ENCODE results near the gene POLR1H. TPM values are rescaled to one million over a fixed set of nuclear protein-coding genes. Genes with fewer than 3 reads are reported as not detected.

Gene POLR1H
- total and polyA plus RNA-seq, 3 donors from 2014 or later = 29.4 to 56.8 (median 33.7) TPM

- 43 to 61% methylated on average over 1 of the region's 1 CpG for WGBS, 2 donors
- no peak for DNase-seq
- intact Hi-C loops (cut with DNase I; ENCODE audit: low total_unique reads) = no loop called here
- H3K4me3 ChIP-seq = no peak overlapping the region
- no peak for TF ChIP-seq POLR2A (IDR thresholded peaks at IDR 0.05)
- no peak for TF ChIP-seq CTCF (IDR thresholded peaks at IDR 0.05)
- no peaks in the 10 kb centered on the region for H3K9me3 ChIP-seq
- no peaks in the 10 kb centered on the region for H3K36me3 ChIP-seq (ENCODE audit: low read depth, missing control alignments)
- H3K27ac ChIP-seq = no peak overlapping the region
- H3K4me1 ChIP-seq = no peaks in the 10 kb centered on the region
- H3K27me3 ChIP-seq = no peaks in the 10 kb centered on the region
These were observed 18.2 kb upstream of the POLR1H start for GRCh38 chr6:30042914-30043313.

- 88 to 95% methylated on average over 2 of the region's 2 CpGs for whole genome bisulfite sequencing, 2 donors
These were observed 17.3 kb upstream of the POLR1H start for GRCh38 chr6:30043744-30044143.

GRCh38 chr6:30044630-30045029, 16.4 kb upstream of the POLR1H start:
- DNase-seq = no peak
- WGBS, 2 donors = 74 to 87% methylated on average over 2 of the region's 2 CpGs
- intact Hi-C loops (cut with DNase I; ENCODE audit: low total_unique reads) = no loop called here
- Histone ChIP-seq H3K27ac (no peak overlapping the region), H3K9me3 (no peaks in the 10 kb centered on the region), H3K4me1 (no peaks in the 10 kb centered on the region), H3K27me3 (no peaks in the 10 kb centered on the region), H3K36me3 (ENCODE audit: low read depth, missing control alignments) (no peaks in the 10 kb centered on the region), H3K4me3 (no peak overlapping the region)
- TF ChIP-seq POLR2A (IDR thresholded peaks at IDR 0.05) = no peak
- TF ChIP-seq CTCF (IDR thresholded peaks at IDR 0.05) = no peak

More at GRCh38 chr6:30043744-30044143, 17.3 kb upstream of the POLR1H start:
- DNase-seq = no peak
- H3K36me3 ChIP-seq (ENCODE audit: low read depth, missing control alignments) = no peaks in the 10 kb centered on the region
- no peak overlapping the region for H3K4me3 ChIP-seq
- no peak overlapping the region for H3K27ac ChIP-seq
- no peaks in the 10 kb centered on the region for H3K9me3 ChIP-seq
- H3K27me3 ChIP-seq = no peaks in the 10 kb centered on the region
- no peaks in the 10 kb centered on the region for H3K4me1 ChIP-seq
- no peak for TF ChIP-seq CTCF (IDR thresholded peaks at IDR 0.05)
- TF ChIP-seq POLR2A (IDR thresholded peaks at IDR 0.05) = no peak
- intact Hi-C loops (cut with DNase I; ENCODE audit: low total_unique reads) = no loop called here

- TF ChIP-seq POLR2A (IDR thresholded peaks at IDR 0.05) (no peak), CTCF (IDR thresholded peaks at IDR 0.05) (no peak)
- Histone ChIP-seq H3K4me1 (no peaks in the 10 kb centered on the region), H3K36me3 (ENCODE audit: low read depth, missing control alignments) (no peaks in the 10 kb centered on the region), H3K9me3 (no peaks in the 10 kb centered on the region), H3K27ac (no peak overlapping the region), H3K27me3 (no peaks in the 10 kb centered on the region), H3K4me3 (no peak overlapping the region)
- intact Hi-C loops (cut with DNase I; ENCODE audit: low total_unique reads) = no loop called here
- no peak for DNase-seq
- 80 to 84% methylated on average over 2 of the region's 2 CpGs for WGBS, 2 donors
These were observed 13.8 kb upstream of the POLR1H start for GRCh38 chr6:30047220-30047619.

GRCh38 chr6:30053682-30054081, 7.4 kb upstream of the POLR1H start:
- no peak for DNase-seq
- Histone ChIP-seq H3K4me3 (no peak overlapping the region), H3K36me3 (ENCODE audit: low read depth, missing control alignments) (no peaks in the 10 kb centered on the region), H3K27me3 (no peaks in the 10 kb centered on the region), H3K4me1 (no peaks in the 10 kb centered on the region), H3K27ac (no peak overlapping the region), H3K9me3 (no peaks in the 10 kb centered on the region)
- WGBS, 2 donors = 86 to 90% methylated on average over 3 of the region's 3 CpGs
- intact Hi-C loops (cut with DNase I; ENCODE audit: low total_unique reads) = no loop called here
- TF ChIP-seq CTCF (IDR thresholded peaks at IDR 0.05) = no peak
- no peak for TF ChIP-seq POLR2A (IDR thresholded peaks at IDR 0.05)
